ENCODE results near the gene GTF3A.

The GTF3A gene

DNA sequence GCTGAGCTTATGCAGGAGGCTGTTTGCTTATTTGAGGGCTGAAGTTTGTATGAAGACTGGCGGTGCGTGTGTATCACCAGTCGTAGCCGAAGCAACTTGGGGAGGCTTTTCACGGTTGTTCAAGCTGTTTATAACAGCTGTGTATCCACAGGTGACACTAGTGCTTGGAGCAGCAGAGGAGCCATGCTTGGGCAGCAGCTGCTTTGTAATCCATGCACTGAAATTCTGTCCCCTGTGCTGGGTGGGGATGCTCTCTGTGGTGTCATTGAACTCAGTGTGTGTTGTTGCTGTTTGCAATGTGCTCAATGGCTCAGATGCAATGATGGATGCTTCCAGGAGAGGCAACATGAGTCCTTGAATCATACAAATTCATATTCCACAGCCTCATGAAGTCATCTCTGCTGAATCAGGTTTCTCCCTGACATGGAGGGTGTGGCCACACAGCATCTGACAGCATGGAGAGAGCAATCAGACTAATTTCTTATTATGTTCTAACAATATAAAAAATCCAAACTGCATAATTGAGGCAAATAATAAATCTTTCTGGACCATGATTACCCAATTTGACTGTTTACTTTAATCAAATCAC is 18.8 kb upstream of the GTF3A start:
- no peak for DNase-seq

GRCh38 chr13:27406178-27406939 is 18.1 kb upstream of the GTF3A start:
- DNase-seq: no peak

GRCh38 chr13:27408074-27408473 is 16.3 kb upstream of the GTF3A start:
- no peak for DNase-seq

DNA sequence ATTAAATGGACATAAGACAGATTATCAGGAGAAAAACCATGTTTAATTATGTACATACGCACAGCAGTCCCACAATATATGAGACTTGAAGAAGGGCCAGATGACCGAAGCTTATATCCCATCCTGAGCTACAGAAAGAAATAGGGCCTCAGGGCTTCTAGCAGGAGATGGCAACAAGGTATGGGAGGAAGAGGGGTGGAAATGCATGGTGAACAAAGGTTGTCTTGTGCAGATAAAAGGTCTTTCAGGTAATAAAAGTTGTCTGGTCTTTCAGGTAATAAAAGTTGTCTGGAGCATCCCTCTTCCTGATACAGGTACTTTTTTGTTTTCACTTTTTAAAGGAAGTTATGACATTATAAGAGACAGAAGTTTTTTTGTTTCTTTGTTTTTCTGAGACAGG is 15.4 kb upstream of the GTF3A start:
- DNase-seq: no peak

GRCh38 chr13:27411341-27411740 is 13.1 kb upstream of the GTF3A start:
- DNase-seq: no peak

DNA sequence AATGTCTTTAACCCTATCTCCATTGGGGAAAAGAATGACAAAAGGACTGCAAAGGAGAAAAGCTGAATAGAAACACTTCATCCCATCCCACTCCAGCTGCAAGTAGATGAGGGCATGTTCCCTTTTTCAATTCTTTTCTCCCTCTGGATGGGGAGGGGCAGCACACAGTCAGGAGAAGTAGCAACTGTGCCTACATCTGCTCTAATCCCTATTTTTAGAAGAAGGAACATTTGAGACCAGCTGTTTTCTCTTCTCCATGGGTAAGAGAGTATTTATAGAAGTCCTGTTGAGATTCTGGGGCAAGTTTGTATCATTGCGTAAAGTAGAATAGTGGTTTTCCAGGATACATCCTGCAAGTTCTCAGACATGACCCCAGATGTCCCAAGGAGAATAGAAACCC is 9.3 kb upstream of the GTF3A start:
- DNase-seq: no peak

GRCh38 chr13:27419328-27419727 is 5.1 kb upstream of the GTF3A start:
- DNase-seq: no peak

DNA sequence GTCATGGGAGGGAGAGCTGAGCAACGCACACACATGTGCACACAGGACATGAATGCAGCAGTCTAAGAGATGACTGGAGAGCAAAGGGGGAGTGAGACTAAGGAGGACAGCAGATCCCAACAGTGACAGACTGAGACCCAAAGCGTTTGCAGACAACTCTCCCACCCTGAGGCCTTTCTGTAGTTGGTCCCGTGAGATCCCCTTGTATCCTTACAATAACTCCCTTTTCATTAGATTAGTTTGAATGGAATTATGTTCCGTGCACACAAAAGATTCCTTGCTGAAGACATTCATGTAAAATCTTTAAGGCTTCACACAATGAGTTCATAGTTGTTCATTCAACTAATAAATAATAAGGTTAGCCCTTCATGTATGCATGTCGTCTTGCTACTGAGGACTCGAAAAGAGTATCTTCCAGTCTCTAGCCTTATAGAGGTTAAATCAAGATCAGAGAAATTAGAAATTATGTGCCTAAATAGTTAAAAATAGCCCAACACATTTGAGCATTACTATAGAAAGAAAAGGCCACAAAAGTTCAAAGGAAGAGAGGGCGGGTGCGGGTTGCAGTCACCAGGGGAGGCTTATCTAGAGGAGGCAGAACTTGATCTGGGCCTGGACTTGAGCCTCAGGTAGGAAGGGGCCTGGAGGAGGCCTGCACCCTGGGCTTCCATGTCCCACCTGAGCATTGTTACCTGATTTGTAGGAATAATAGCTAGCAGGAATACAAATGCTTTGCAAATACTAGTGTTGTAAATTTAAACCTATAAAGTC is 3.1 kb upstream of the GTF3A start:
- DNase-seq: no peak

DNA sequence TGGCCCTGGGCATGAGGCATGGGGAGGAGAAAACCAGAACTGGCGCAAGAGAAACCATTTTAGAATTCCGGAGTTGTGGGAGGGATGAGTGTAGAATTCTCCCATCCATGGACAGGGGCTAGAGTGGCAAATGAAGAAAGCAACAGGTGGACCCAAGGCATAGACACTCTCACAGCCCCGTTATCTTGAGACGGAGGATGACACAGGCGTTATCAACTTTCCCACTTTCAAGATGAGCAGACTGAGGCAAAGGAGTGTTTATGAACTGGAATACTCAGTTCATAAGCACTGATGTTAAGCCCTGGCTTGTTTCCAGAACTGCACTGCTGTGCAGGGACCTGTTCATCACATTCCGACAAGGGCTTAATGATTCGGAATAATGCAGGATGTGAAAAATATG is 1.1 kb upstream of the GTF3A start:
- no peak for DNase-seq

DNA sequence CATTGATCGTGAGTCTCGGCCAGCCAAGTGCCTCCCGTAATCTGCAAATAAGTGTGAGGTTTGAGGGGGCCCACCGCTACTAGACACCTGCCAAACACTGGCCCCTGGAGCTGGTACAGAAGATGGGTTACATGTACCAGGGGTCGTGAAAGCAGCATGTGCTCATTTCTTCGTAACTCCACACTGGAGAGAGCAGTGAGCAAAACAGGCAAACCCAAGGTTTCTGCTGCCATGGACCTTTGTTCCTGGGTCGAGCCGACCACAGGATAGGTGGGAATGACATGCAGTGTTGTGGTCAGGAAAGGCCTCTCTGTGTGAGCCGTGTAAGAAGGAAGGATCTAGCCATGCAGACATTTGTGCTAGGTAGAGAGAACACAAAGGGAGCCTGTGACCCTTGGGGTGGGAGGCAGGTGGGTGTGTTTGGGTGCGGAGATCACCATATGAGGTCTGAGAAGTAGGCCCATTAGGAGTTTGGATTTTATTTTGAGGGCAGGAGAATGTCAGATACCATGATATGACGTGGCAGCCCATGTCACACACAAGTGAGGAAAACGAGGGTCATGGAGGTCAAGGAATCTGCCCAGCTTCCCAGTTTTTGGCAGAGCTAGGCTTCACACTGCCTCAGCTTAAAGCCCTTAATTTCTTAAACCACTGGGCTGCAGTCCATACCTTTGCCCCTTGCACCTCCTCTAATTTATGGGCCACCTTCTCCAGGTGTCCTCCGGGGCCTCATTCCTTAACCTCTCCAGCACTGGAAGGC is 919 bp downstream of the GTF3A start:
- no peak for DNase-seq

- peak; percentile 61 for DNase-seq
These were observed 1.7 kb downstream of the GTF3A start for GRCh38 chr13:27425918-27426630.

DNA sequence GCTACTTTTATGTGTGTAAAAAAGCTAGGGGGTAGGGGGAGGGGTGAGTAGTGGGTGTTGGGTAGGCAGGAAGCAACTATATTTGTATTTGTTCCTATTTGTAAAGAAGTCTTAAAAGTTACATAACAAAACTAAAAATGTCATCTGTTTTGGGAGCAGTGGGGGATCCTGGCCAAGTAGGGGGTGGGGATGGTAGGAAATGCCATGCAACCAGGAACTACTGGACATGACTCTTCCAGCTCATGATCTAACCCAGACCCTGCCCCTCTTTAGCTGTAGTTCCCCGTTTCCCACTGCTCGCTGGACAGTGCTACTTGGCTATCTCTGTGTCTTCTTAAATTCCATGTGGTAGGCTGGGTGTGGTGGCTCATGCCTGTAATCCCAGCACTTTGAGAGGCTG is 3.2 kb downstream of the GTF3A start:
- no peak for DNase-seq

DNA sequence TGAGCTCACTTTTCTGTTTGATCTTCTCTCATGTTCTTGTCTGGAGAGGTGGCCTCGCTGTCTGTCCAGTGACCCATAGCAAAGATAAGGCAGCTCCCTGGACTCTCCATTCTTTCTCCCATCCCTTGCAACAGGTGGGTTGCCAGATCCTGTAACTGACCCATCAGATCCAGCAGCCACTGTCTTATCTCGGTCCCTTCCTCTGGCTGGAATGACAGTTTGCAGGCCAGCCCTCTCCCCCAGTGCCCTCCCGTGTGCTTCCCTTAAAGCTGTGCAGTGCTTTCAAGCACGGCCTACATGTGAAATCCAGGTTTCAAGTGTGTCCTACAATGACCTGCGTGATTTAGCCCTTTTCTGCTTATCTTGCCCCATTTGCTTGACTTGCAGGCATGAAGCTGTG is 3.7 kb downstream of the GTF3A start:
- DNase-seq: no peak

GRCh38 chr13:27432180-27432579 is 7.8 kb downstream of the GTF3A start:
- DNase-seq: no peak

DNA sequence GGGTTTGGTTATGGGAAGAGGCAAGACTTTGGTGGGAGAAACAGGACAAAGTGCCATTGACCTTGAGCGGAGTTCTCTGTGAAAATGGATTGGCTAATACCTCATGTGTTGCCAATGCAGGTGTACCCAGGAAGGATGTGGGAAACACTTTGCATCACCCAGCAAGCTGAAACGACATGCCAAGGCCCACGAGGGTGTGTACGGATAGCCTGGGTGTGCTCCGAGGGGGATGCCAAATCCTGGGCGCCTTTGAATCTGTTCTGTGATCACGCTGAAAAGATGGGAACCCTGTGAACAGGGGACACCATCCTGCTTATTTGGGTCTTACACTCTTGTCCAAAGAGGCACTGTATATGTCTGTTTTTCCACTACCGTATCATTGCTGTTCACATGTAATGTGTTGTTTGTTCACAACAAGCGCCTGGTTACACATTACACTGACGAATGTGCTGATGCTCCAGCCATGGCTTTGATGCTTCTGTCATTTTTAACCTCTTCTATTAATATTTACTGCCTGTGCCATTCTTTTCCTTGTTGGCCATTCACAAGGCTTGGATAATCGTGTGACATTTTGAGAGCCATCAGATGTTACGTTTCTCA is 8.3 kb downstream of the GTF3A start:
- no peak for DNase-seq

DNA sequence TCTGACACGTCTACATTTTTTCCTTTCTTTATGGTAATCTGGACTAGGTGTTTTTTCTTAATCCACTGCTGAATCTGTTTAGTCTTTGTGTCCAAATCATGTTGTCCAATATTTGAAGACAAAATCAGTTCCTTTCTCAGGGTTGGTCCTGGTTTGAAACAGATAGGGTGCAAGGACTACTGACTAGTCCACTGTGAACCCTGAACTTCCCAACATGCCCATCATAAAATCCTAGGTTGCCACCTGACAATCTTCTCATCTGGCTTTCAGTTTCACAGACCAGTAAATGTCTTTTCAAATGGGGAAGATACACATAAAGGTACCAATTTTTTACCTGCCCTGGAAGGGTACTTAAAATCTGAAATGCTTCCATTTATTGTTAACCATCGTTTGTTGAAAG is 12.7 kb downstream of the GTF3A start:
- no peak for DNase-seq

GRCh38 chr13:27440408-27440807 is 16.0 kb downstream of the GTF3A start:
- no peak for DNase-seq

DNA sequence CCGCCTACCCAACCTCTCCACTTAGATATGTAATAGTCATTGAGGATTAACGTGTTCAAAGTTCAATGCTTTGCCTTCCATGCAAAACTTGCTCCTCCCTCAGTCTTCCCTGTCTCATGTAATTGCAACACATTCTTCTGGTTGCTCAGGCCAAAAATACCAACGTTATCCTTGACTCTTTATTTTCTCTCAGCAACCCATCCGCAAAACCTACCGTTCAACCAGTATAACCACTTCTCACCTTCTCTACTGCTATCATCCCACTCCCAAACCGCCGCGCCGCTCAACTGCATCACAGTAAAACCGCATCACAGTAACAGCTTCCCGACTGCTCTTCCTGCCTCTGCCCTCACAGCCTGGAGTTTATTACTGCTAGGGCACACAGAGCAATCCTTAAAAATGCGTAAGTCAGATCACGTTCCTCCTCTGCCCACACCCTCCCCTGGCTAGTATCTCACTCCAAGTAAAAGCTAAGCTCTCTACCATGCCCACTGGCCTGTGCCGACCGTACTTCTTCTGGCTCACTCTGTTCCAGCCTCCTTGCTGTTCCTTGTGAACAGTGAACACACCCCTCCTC is 17.7 kb downstream of the GTF3A start:
- DNase-seq: no peak

GRCh38 chr13:27442797-27443196 is 18.4 kb downstream of the GTF3A start:
- no peak for DNase-seq

DNA sequence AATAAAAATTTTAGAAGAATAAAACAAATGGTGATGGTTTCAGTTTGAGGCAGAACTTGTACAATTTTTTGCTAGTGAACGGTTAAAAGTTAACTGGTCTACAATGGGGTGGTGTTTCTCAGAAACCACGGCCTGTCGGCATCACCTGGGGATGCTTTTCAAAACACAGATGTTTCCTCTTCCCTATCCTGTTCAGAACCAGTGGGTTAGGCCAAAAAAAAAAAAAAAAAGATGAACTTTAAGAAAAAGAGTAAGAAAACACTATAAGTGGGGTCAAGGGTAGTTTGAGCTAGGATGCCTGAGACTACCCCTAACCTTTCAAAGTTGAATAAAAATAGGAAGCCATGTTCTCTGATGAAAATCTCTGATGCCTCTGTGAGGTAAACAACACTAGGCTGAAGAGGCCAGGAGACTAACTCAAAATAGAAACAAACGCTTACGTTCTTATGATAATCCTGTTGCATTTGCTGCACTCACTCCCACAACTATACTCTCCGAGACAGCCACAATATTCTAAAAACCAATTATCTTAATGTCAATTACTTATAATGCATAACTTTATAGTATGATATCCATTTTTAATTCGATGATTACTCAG is 22.7 kb downstream of the GTF3A start:
- no peak for DNase-seq

- no peak for DNase-seq
These were observed 23.9 kb downstream of the GTF3A start for GRCh38 chr13:27448308-27448707.

Data from femur (tissue), 1 donor.